Measurements from ENCODE around the gene NEAT1. TPM values are rescaled to one million over a fixed set of nuclear protein-coding genes. Genes with fewer than 3 reads are reported as not detected.

NEAT1 gene
- total RNA-seq, 1 donor from 2014 or later = 43.4 TPM

DNA sequence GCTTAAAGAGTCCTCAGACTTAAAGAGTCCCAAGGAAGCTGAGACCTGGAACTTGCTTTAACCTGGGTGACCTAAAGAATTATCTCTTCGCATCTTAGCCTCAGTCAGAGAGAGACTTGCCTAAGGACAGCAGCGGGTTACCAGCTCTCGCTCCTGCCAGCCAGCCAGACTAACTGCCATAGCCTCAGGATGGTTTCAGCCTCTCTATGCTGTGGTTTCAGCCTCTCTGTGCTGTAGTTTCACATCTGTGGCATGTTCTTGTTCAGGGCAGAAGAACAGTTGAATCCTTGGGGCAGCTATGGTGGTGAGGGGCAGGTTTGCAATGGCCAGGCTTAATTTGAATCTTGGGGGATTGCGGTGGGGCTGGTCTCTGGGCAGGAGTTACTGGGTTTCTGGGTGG is 33.9 kb upstream of the NEAT1 start:
- peaks cover 6% of the 10 kb centered on the region for H3K36me3 Mint-ChIP-seq (ENCODE audit: low read depth, unreplicated experiment)
- no peaks in the 10 kb centered on the region for H3K9me3 Mint-ChIP-seq (ENCODE audit: unreplicated experiment)
- TF ChIP-seq, protein P1, sequence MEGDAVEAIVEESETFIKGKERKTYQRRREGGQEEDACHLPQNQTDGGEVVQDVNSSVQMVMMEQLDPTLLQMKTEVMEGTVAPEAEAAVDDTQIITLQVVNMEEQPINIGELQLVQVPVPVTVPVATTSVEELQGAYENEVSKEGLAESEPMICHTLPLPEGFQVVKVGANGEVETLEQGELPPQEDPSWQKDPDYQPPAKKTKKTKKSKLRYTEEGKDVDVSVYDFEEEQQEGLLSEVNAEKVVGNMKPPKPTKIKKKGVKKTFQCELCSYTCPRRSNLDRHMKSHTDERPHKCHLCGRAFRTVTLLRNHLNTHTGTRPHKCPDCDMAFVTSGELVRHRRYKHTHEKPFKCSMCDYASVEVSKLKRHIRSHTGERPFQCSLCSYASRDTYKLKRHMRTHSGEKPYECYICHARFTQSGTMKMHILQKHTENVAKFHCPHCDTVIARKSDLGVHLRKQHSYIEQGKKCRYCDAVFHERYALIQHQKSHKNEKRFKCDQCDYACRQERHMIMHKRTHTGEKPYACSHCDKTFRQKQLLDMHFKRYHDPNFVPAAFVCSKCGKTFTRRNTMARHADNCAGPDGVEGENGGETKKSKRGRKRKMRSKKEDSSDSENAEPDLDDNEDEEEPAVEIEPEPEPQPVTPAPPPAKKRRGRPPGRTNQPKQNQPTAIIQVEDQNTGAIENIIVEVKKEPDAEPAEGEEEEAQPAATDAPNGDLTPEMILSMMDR (IDR thresholded peaks at IDR 0.05; ENCODE audit: unreplicated experiment) = no peak
- H3K27me3 Mint-ChIP-seq (ENCODE audit: unreplicated experiment) = peaks cover 12% of the 10 kb centered on the region
- peak overlapping the region; percentile 39 for H3K27ac Mint-ChIP-seq (ENCODE audit: unreplicated experiment)
- DNase-seq (ENCODE audit: low spot score) = no peak
- peaks cover 49% of the 10 kb centered on the region for H3K4me1 Mint-ChIP-seq (ENCODE audit: unreplicated experiment)
- H3K4me3 Mint-ChIP-seq (ENCODE audit: unreplicated experiment) = peak overlapping the region; percentile 47

- Mint-ChIP-seq H3K4me3 (ENCODE audit: unreplicated experiment) (no peak overlapping the region), H3K27ac (ENCODE audit: unreplicated experiment) (peak overlapping the region; percentile 77), H3K36me3 (ENCODE audit: low read depth, unreplicated experiment) (peaks cover 6% of the 10 kb centered on the region), H3K9me3 (ENCODE audit: unreplicated experiment) (no peaks in the 10 kb centered on the region), H3K4me1 (ENCODE audit: unreplicated experiment) (peaks cover 42% of the 10 kb centered on the region), H3K27me3 (ENCODE audit: unreplicated experiment) (peaks cover 12% of the 10 kb centered on the region)
- TF ChIP-seq, protein P1 (IDR thresholded peaks at IDR 0.05; ENCODE audit: unreplicated experiment) = no peak
- DNase-seq (ENCODE audit: low spot score) = no peak
Observed at GRCh38 chr11:65389294-65389980, 33.2 kb upstream of the NEAT1 start.

DNA sequence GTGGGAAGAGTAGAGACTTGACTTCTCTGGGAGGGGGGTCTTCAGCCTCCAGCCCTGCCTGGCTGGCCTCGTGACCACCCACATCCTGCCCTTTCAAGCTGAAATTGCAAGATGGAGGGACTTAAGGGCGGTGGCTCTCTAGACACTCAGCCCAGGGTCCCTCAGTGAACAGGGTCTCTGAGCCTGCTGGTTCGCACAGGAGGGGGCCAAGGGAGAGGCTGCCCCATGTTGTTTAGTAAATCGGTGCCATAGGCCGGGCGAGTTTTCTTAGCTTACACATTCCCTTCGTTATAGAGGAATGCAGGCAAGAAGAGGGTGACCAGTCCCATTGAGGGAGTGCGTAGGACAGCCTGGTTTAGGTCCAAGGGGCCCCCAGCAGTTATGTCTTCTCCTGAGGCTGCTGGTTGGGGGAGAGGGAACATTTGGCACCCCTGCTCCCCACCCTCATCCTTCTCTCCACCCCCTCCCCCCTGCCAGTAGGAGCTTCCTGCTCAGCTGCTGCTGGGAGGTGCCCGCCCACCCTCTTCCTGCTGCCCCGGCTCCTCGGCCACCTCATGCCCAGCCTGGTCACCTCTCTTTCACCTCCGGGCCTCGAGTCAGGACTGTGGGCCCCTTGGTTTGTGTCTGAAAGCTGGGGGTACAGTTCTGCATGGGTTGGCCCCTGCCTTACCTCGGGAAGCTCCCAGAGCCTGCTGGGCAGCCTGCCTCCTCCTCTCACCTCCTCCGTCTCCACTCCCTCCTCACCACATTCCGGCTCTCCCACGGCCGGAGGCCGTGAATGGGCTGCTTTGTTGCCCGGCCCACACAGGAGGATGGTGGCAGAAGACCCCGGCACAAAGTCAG is 32.3 kb upstream of the NEAT1 start:
- H3K4me3 Mint-ChIP-seq (ENCODE audit: unreplicated experiment) = no peak overlapping the region
- TF ChIP-seq, protein P1 (IDR thresholded peaks at IDR 0.05; ENCODE audit: unreplicated experiment) = no peak
- peaks cover 8% of the 10 kb centered on the region for H3K27me3 Mint-ChIP-seq (ENCODE audit: unreplicated experiment)
- peaks cover 6% of the 10 kb centered on the region for H3K36me3 Mint-ChIP-seq (ENCODE audit: low read depth, unreplicated experiment)
- H3K9me3 Mint-ChIP-seq (ENCODE audit: unreplicated experiment) = no peaks in the 10 kb centered on the region
- H3K27ac Mint-ChIP-seq (ENCODE audit: unreplicated experiment) = peak overlapping the region; percentile 77
- DNase-seq (ENCODE audit: low spot score) = no peak
- H3K4me1 Mint-ChIP-seq (ENCODE audit: unreplicated experiment) = peaks cover 35% of the 10 kb centered on the region

DNA sequence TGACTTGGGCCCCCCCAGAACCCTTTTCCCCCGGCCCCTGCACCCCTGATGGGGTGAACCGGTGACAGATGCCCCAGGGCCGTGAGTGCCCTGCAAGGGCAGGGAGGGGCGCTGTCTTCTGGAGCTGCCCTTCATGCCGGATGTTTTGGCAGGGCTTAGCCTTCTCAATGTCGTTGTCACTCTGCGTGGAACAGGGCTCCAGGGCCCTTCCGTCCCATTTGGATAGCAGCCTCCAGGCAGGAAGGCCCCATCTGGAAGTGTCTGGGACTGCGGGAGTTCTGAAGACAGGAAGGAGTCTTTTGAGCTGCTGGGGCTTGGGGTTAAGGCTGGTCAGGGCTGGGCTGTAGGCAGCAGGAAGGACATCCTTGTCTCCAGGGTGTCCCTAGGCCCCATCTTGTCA is 31.6 kb upstream of the NEAT1 start:
- TF ChIP-seq, protein P1 (IDR thresholded peaks at IDR 0.05; ENCODE audit: unreplicated experiment) = no peak
- peak; percentile 48 for DNase-seq (ENCODE audit: low spot score)
- no peaks in the 10 kb centered on the region for H3K9me3 Mint-ChIP-seq (ENCODE audit: unreplicated experiment)
- H3K27me3 Mint-ChIP-seq (ENCODE audit: unreplicated experiment) = peaks cover 8% of the 10 kb centered on the region
- peaks cover 35% of the 10 kb centered on the region for H3K4me1 Mint-ChIP-seq (ENCODE audit: unreplicated experiment)
- peak overlapping the region; percentile 77 for H3K27ac Mint-ChIP-seq (ENCODE audit: unreplicated experiment)
- no peak overlapping the region for H3K4me3 Mint-ChIP-seq (ENCODE audit: unreplicated experiment)
- peaks cover 6% of the 10 kb centered on the region for H3K36me3 Mint-ChIP-seq (ENCODE audit: low read depth, unreplicated experiment)

Data from endothelial cell (in vitro differentiated cells).